Bronchial epithelial cell (primary cell): ENCODE measurements around the gene LPGAT1. TPM values are rescaled to one million over a fixed set of nuclear protein-coding genes. Genes with fewer than 3 reads are reported as not detected.

Experiments used
- DNase-seq: peaks from one replicate; pipeline ENCODE4 v3.0.0-alpha.2; 2010; ENCODE audit warnings: low read depth
- FAIRE-seq: peaks from 2 replicates; lab custom pipeline; 2011; peaks lifted over from hg19 to GRCh38; lab: Jason Lieb, UNC
- H3K27me3 ChIP-seq: 2 replicates; pipeline ENCODE4 v1.5.1; 2011; ENCODE audit warnings: low read length; ENCODE audit not compliant: control insufficient read depth, insufficient read depth
- H3K36me3 ChIP-seq: 2 replicates; pipeline ENCODE4 v1.5.1; 2011; ENCODE audit warnings: low read length; ENCODE audit not compliant: control insufficient read depth, insufficient read depth
- H3K4me3 ChIP-seq: 2 replicates; pipeline ENCODE4 v1.5.1; 2011; ENCODE audit warnings: mild to moderate bottlenecking, low read depth, low read length, control low read depth
- CTCF ChIP-seq: IDR thresholded peaks from 2 replicates; pipeline ENCODE4 v1.5.1; 2011; ENCODE audit warnings: mild to moderate bottlenecking, moderate library complexity, low read length, control low read depth, inconsistent platforms; ENCODE audit not compliant: insufficient read depth, severe bottlenecking
- total RNA-seq: library from RNA; depleted of rRNA; stranded (reverse); fragments of >200 nt; gene quantifications from 2 replicates; pipeline ENCODE4 v1.2.1, GENCODE V29; 2014

LPGAT1 gene
- total RNA-seq, 1 donor from 2014 or later, result 27.1 TPM

- peaks cover 3% of the 10 kb centered on the region for H3K36me3 ChIP-seq
- TF ChIP-seq CTCF, result no peak
- no peak for FAIRE-seq
- H3K27me3 ChIP-seq, result no peaks in the 10 kb centered on the region
- no peak overlapping the region for H3K4me3 ChIP-seq
- DNase-seq, result no peak
These were observed 81.8 kb downstream of the LPGAT1 start for GRCh38 chr1:211748810-211749209.

GRCh38 chr1:211742889-211743529 is 87.6 kb downstream of the LPGAT1 start:
- no peak for TF ChIP-seq CTCF
- no peak for DNase-seq
- Histone ChIP-seq H3K36me3 (no peaks in the 10 kb centered on the region), H3K27me3 (no peaks in the 10 kb centered on the region), H3K4me3 (no peak overlapping the region)
- no peak for FAIRE-seq

DNA sequence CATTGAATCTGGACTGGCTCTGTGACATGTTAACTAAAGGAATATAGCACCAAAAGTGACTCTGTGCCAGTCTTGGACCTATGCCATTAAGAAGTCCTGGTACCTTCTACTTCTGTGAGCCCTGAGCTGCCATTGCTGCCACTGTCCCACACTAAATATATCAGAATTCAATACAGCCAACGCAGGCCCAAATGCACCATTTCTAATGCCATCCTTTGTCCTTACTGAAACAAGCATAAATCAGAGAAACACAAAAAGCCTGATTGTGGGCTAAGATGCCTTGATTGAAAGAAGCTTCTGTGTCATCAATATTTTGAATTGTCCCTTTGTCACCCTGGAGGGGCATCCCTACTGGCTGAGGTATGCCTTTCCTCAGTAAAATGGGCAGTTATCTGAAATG is 88.3 kb downstream of the LPGAT1 start:
- Histone ChIP-seq H3K4me3 (no peak overlapping the region), H3K27me3 (no peaks in the 10 kb centered on the region), H3K36me3 (no peaks in the 10 kb centered on the region)
- no peak for DNase-seq
- TF ChIP-seq CTCF, result no peak
- no peak for FAIRE-seq

- FAIRE-seq, result no peak
- TF ChIP-seq CTCF, result no peak
These were observed 88.8 kb downstream of the LPGAT1 start for GRCh38 chr1:211741788-211742187.

DNA sequence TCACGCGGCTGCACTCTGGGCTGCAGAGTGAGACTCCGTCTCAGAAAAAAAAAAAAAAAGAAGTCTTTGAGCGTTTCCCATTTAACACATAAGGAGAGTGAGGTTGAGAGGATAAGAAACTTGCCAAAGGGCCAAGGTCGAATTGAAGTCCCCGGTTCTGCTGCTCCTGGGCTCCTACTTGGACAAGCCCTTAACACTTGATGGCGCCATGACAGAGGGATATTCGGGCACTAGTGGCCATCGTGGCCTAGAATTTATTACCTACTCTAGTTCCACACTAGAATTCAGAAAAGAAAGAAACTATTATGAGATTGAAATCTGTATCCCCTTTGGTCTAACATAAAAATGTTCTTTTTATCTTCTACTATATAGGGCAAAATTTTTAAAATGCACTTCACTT is 89.4 kb downstream of the LPGAT1 start:
- Histone ChIP-seq H3K36me3 (no peaks in the 10 kb centered on the region), H3K27me3 (no peaks in the 10 kb centered on the region), H3K4me3 (no peak overlapping the region)
- TF ChIP-seq CTCF, result no peak
- DNase-seq (no peak), FAIRE-seq (no peak)

More at GRCh38 chr1:211741788-211742187, 88.8 kb downstream of the LPGAT1 start:
- Histone ChIP-seq H3K27me3 (no peaks in the 10 kb centered on the region), H3K36me3 (no peaks in the 10 kb centered on the region), H3K4me3 (no peak overlapping the region)
- DNase-seq, result no peak

- Histone ChIP-seq H3K4me3 (no peak overlapping the region), H3K36me3 (no peaks in the 10 kb centered on the region), H3K27me3 (no peaks in the 10 kb centered on the region)
- no peak for FAIRE-seq
- DNase-seq, result no peak
- TF ChIP-seq CTCF, result no peak
These were observed 90.7 kb downstream of the LPGAT1 start for GRCh38 chr1:211739671-211740411.
